HG02588 (cell line): Measurements from ENCODE around the gene MARK3.

Experiments
- ATAC-seq: cut with Tn5 transposase; IDR thresholded peaks from one replicate; pipeline ENCODE4 v1.9.1; 2021; ENCODE audit warnings: mild to moderate bottlenecking, moderate library complexity; ENCODE audit not compliant: unreplicated experiment

MARK3 gene

DNA sequence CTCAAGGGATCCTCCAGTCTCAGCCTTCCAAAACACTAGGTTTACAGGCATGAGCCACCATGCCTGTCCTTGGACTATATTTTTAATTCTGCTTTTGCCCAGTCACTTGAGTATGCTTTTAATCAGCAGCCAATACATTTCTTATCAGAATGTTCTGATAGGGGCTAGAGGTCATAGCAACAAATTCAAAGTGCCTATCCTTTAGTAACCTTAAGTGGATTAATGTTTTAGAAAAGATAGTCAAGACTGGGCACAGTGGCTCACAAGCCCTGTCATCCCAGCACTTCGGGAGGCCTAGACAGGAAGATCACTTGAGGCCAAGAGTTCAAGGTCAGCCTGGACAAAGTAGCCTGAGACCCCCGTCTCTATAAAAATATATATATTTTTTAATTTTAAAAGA, 100.3 kb downstream of the MARK3 start:
- ATAC-seq = no peak

DNA sequence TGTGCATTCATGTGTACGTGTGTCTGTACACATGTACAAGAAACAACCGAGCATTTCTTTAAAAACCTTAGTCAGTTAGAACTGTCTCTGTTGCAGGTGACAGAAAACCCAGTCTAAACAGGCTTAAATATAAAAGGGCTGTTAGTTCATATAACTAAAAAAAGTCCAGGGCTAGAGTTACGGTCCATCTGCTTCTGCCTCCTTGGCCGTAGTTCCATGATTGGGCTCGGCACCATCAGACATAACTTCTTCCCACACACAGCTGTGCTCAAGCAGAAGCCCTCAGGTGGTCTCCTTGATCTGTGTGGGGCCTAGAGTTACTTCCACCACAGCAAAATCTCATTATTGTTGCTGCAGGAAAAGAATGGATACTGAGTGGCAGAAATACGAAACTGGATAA, 102.9 kb downstream of the MARK3 start:
- no peak for ATAC-seq

DNA sequence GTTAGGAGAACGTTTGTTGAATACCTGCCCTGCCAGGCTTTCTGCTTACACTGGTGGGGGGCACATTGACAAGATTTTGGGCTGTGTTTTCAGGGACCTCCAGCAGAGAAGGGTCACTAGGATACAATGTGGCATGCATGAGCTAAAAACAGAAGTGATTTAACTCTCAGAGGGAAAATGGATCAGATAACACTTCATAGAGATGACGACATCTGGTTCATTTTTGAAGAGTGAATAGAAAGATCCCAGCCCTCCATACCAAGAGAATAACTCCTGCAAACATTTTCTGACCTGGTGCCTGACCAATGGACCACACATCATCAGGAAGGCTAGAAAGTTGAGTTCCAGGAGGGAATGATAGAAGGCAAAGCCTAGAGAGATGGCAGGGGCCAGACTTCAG, 103.7 kb downstream of the MARK3 start:
- no peak for ATAC-seq

DNA sequence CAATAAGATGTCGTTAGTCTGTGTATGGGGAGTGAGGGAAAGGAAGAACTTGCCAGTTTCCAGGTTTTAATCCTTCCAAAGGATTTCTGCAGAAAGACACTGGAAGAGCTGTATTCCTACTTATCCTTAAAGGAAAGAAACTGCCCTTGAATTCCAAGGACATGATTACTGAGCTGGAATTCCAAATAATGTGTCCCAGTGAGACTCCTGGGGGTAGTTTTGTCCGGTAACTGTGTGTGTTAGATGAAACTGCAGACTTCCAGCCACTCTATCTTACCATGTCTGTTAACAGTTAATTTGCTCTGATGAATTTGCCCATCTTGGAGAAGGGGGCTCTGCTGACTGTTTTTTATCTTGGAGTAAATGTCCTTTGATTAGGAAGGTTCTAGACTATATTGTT, 104.4 kb downstream of the MARK3 start:
- ATAC-seq = no peak

DNA sequence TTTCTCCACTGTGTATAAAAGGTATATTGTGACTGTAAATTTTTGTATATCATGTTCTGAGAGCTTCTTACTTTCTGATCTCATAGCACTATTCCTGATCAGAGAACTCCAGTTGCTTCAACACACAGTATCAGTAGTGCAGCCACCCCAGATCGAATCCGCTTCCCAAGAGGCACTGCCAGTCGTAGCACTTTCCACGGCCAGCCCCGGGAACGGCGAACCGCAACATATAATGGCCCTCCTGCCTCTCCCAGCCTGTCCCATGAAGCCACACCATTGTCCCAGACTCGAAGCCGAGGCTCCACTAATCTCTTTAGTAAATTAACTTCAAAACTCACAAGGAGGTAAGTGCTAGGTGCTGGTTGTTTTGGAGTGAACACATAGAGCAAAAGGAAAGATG, 106.5 kb downstream of the MARK3 start:
- no peak for ATAC-seq

DNA sequence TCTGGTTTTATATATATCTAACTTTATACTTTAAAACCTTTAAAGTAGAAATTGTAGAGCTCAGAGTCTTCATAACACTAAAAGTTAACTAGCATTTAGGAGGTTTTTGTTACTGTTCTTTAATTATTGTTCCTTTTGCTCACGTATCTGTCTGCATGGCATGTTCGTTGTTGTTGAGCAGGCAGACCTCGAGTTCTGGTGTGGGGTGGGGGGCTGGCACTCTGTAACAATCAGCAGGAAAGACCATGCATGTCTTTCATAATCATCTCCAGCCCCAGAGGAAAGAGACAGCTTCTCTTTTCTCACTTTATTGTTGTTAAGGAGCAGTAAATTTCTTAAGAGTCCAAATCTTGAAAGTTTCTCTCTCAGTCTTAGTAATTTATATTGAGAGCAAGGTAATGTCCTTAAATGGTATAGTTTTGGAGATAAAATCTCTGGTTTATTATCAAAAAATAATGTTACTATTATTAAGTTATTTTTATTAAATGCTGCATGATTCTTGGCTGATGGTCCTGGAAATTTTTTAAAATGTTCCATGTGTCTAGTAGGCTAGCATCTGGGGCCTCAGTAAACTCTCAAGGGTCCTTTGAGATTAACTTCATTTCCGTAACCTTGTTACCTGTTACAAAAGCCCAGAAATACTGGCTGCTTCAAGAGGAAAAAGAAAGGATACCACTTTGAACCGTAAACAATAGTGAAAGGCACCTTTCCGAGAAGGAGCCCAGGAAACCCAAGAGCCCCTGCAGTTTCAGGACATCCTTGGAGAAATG, 107.1 kb downstream of the MARK3 start:
- no peak for ATAC-seq

DNA sequence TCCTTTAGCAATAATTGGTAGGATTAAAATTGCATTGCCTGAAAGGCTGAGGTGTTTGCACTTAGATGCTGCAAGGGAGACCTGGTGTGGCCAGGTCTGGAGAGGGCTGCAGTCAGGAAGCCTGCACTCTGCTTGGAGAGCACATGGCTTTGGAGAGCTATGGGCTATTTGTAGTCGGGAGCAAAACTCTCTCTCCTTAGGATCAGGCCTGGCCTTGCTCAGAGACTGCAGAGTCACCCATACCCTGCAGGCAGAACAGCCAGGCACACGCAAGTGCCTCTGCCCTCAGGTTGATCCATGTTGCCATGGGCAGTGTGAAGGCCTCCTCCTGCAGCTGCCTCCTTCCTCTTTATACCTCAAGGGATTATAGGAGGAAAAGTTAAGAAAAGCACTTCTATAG, 110.6 kb downstream of the MARK3 start:
- ATAC-seq = no peak

DNA sequence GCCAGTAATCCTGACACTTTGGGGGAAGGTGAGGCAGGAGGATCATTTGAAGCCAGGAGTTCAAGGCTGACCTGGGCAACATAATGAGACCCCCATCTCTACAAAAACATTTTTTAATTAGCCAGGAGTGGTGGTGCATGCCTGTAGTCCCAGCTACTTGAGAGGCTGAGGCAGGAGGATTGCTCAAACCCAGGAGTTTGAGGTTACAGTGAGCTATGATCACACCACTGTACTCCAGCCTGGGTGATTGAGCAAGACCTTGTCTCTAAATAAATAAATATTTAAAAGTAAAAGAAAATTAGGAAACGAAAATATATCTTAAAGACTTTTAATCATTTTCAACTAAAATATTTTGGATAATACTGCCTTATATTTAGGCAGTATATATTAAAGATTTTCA, 111.6 kb downstream of the MARK3 start:
- ATAC-seq = no peak

DNA sequence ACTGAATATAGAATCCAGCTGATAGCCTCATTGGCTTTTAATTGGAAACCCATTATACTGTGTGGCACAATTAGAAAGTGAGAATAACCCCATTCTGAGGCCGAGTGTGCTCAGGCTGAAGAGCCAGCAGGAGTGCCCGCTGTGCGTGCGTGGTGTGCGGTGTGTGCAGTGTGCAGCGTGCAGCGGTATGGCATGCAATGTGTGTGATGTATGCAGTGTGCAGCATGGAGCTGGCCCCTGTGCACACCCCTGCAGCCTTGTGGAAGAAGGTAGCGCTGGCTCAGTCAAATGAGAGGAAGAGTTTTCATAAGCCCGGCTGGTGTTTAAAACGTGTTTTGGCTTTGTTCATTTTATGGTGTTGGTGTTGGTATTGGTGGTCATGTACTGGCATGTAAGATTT, 114.5 kb downstream of the MARK3 start:
- ATAC-seq = no peak

DNA sequence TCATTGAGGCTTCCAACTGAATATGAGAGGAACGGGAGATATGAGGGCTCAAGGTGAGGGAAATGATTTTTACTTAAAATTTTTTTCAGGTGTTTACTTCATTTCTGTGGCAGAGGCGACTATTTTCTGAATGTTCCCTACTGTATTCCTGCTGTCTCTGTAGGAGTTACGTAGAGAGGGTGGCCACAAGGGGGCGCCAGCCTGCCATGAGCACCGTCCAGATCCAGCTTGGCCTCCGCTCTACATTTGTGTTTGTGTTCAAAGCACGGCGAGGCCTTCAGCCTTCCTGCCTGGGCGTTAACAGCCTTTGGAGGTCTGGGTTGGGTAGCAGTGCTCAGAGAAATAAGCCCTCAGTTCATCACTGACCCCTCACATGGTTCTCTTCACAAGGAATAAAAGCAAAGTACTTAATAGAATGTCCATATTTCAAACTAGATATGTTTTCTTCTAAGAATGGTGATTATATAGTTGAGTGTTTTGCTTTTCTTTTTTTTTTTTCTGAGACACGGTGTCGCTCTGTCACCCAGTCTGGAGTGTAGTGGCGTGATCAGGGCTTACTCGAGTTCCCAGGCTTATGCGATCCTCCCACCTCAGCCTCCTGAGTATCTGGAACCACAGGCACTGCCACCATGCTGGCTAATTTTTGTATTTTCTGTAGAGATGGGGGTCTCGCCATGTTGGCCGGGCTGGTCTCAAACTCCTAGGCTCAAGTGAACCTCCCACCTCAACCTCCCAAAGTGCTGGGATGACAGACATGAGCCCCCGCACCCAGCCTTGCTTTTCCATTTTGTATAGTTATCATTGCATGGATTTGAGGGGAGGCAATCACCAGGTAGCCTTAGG, 115.2 kb downstream of the MARK3 start:
- no peak for ATAC-seq

DNA sequence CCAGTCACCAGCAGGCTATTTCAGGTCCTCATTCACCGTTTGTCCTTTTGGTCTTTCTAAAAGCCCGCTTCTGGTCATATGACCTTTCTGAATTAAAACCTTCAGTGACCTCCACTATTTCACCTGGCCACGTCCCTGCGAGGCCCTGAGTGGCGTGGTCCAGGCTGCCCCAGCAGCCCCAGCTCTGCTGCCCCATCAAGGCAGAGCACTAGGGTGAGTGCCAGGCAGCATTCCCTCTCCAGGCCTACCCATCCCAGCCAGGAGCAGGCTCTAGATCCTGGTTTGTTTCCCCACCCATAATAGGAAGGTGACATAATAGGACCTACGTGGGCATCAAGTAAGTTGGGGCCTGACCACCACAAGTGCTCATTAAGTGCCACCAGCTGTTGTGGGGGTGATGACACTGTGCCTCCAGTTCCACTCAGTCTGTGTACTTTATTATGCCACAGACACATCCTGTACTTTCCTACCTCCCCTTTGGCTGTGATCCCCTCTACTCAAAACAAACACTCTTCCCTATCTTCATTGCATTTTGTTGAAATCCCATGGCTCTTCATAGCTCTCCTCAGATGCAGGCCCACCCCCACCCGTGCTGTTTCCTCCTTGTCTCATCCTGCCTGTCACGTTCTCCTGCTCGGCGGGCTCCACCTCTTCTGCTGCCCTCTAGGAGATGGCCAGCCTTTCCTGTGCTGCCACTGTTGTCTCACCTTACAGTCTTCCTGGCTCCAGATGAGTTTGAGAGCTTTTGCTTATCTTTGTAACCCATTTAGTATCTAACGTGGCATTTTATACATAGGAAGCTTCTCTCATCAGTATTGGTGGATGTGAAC, 116.0 kb downstream of the MARK3 start:
- ATAC-seq = no peak

DNA sequence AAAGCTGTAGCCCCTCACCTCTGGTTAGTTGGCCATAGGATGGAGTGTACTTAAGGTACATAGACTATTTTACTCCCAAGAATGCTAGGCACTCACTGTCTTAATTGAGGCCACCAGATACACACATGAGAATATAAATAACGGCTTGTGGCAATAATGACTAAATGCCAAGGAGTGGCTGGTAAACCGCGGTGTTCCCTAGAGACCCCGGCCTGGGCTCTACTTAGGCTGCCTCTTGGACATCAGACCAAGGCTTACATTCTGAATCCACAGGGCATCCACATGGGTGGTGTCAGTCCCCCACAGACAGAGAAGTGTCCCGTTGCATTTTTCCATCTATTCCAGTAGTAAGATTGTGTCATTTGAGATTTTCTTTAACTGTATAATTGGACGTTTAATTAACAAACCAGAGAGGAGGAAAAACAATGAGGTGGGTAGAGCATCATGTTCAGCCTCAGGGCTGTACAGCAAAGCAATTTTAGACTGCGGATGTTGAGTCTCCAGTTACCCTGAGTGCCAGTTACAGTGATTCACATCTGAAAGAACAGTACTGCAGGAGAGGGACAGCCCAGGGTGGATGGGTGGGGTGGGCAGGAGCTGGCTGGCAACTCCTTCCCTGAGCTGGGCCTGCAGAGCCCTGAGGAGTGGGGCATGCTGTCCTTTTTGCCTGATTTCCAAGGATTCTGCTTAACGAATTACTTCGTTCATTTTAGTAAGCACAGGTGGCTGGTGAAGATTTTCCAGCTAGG, 116.9 kb downstream of the MARK3 start:
- no peak for ATAC-seq

DNA sequence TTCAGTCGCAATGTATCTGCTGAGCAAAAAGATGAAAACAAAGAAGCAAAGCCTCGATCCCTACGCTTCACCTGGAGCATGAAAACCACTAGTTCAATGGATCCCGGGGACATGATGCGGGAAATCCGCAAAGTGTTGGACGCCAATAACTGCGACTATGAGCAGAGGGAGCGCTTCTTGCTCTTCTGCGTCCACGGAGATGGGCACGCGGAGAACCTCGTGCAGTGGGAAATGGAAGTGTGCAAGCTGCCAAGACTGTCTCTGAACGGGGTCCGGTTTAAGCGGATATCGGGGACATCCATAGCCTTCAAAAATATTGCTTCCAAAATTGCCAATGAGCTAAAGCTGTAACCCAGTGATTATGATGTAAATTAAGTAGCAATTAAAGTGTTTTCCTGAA, 117.7 kb downstream of the MARK3 start:
- ATAC-seq = no peak

DNA sequence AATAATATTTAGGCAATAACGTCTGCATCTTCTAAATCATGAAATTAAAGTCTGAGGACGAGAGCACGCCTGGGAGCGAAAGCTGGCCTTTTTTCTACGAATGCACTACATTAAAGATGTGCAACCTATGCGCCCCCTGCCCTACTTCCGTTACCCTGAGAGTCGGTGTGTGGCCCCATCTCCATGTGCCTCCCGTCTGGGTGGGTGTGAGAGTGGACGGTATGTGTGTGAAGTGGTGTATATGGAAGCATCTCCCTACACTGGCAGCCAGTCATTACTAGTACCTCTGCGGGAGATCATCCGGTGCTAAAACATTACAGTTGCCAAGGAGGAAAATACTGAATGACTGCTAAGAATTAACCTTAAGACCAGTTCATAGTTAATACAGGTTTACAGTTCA, 118.1 kb downstream of the MARK3 start:
- ATAC-seq = no peak

DNA sequence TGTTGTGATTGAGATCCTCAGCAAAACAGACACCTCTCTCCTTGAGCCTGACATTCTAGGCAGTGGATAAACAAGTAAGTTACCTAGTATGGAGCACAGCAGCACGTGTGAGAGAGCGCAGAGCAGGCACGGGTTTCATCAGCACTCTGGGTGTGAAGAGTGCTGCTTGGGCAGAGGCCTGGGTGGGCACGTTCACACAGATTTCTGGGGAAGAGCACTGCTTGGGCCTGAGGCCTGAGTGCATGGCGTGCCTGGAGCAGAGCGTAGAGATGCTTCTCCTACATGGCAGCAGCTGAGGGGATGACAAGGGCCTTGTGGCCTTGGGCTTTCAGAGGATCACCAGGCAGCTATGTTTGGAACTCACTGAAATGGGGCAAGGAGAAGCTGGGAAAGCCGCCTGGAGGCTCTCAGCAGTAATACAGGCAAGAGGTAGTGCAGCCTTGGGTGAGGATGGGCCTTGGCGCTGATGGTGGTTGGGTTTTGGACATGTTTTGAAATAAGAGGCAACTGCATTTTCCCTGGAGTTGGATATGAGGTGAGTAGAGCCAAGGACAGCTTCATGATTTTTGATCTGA, 119.9 kb downstream of the MARK3 start:
- ATAC-seq = no peak

DNA sequence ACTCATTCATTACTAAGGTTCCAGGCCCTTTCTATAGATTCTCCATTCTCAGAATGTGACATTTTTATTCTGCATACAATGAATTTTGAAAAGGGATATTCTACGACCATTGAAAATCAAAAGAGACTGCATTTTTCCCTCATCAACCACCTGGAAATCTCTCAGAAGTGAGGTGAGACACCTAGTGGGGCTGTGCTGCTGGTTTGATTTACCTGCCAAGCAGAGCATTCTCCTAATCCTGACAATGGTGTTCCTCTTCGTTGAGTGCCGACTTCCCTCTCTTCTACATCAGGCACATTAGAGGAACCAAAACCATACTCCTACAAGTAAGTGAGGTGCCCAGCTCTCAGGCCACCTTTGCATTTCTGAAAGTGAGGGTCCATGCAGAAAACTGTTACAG, 122.5 kb downstream of the MARK3 start:
- ATAC-seq = no peak

DNA sequence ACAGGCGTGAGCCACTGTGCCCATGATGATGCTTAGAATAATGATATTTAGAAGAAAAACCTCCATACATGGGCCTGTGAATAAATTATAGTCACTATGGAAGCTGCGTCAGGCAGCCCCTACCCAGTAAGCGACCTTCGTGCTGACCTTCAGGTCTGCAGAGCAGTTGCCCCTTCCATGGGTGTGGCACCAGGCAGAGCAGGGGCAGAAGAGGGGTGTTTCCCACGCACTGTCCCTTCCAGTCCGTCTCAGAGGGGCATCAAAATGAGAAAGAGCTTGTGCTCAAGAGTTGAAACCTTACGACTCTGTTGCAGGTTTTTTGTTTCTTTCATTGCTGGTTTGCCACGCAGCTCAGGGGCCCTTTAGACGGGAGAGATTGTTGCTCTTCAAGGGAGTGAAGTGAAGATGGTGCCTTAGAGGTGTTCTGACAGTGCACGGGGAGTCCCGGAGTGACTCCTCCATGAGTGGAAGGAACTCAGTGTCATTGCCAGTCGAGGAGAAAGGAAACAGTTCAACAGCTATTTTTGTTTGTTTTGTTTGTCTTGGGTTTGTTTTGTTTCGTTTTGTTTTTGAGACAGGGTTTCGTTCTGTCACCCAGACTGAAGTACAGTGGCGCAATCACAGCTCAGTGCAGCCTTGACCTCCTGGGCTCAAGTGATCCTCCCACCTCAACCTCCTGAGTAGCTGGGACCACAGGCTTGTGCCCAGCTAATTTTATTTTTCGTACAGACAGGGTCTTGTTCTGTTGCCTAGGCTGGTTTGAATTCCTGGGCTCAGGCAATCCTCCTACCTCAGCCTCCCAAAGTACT, 123.5 kb downstream of the MARK3 start:
- ATAC-seq = no peak

DNA sequence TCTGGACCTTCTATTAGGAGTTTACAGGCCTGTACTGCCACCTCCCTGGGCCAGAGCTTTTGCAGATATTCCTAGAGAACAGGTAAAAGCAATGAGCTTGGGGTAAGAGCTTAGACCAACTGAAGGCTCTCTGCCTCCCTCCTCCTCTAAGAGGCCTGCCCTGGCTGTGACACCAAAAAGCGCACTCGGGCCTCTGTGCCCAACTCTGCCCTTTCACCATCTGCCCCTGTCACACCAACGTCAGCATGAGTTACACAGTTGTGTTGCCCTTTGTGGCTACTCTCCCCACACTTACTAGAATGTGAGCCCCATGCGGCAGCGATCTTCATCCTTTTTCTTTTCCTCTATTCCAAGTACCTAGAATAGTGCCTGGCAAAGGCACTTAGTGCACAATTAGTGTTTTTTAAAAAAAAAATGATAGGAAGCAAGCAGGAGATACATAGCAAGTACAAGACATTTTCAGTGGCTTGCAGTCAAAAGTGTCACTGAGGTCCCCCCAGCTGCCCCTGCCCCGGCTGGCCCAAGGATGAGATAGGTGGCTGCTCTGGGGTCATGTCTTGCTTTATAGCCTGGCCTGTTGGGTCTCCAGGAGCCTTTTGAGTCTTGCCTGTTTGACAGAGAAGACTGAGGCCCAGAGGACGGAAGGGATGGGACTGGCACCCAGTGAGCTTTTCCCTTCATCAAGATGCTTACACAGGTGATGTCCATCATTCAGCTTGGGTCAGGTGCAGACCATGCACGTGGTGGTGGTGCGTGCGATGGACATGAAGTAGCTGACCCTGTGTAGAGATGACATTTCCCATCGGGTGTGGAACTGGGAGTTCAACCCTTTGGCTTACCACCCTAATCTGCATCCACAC, 124.9 kb downstream of the MARK3 start:
- ATAC-seq = no peak
